Sciatic nerve (tissue), 2 donors: ENCODE data around the gene DNASE1L1. TPM values are rescaled to one million over a fixed set of nuclear protein-coding genes. Genes with fewer than 3 reads are reported as not detected.

Experiments used
- ATAC-seq: fragments of 200-7000 bp; cut with Tn5 transposase; one replicate; pipeline ENCODE4 v1.9.1; 2020; ENCODE audit warnings: mild to moderate bottlenecking, moderate library complexity
- DNase-seq: peaks from one replicate; pipeline ENCODE4 v3.0.0-alpha.2; 2020; ENCODE audit warnings: low spot score
- intact Hi-C: fragments of 100-400 bp; cut with DNase I; formaldehyde crosslinking; loops from one replicate; pipeline ENCODE4 v1.14.2; 2022
- total RNA-seq: library from RNA; stranded (reverse); fragmentation: NEBNext Ultra II Directional; extraction: Animal tissue kit (Norgen Biotek cat#: 25700); gene quantifications from one replicate; pipeline ENCODE4 v1.2.1, GENCODE V29; 2021
- donor health status: DM: no; HTN: no; CAD: no.
- donor health status: DM: no; HTN: no; CAD: no.

The DNASE1L1 gene, protein sequence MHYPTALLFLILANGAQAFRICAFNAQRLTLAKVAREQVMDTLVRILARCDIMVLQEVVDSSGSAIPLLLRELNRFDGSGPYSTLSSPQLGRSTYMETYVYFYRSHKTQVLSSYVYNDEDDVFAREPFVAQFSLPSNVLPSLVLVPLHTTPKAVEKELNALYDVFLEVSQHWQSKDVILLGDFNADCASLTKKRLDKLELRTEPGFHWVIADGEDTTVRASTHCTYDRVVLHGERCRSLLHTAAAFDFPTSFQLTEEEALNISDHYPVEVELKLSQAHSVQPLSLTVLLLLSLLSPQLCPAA
- total RNA-seq, result 18.4 TPM

DNA sequence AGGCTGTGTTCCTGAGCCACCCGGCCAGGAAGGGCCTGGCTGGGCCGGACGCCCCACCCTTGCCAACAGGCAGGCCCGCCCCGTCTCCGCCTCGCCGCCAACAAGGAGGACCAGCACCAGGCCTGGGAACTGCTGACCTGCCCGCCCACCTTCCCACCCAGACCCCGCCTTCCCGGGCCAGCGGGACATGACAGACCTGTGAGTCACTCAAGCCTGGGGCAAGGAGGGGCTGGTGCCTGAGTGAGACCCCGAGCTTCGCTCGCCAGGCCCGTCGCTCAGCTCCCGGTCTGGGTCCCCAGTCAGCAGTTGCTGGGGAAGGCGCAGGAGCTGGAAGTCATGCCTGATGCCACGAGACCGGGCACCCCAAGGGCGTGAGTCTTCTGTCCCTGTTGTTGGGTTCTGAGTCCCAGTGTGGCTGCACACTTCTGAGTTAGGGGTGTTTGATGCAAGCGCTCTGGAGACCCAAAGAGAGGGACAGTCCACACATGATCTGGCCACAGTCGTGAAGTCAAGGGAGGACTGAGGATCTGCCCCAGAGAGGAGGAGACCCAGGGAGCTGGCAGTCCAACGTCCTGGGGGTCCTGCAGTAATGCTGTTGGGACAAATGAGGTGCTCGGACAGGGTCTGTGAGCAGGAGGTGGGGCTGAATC, at the start of gene DNASE1L1:
TSS of gene DNASE1L1 (minus strand) at position 33 of the 650 bp plus-strand sequence. CDS start 3,686 bp downstream, outside the sequence.
- ATAC-seq (peak; percentile 62), DNase-seq (peak; percentile 85)
- intact Hi-C loops, result no loop called here

DNA sequence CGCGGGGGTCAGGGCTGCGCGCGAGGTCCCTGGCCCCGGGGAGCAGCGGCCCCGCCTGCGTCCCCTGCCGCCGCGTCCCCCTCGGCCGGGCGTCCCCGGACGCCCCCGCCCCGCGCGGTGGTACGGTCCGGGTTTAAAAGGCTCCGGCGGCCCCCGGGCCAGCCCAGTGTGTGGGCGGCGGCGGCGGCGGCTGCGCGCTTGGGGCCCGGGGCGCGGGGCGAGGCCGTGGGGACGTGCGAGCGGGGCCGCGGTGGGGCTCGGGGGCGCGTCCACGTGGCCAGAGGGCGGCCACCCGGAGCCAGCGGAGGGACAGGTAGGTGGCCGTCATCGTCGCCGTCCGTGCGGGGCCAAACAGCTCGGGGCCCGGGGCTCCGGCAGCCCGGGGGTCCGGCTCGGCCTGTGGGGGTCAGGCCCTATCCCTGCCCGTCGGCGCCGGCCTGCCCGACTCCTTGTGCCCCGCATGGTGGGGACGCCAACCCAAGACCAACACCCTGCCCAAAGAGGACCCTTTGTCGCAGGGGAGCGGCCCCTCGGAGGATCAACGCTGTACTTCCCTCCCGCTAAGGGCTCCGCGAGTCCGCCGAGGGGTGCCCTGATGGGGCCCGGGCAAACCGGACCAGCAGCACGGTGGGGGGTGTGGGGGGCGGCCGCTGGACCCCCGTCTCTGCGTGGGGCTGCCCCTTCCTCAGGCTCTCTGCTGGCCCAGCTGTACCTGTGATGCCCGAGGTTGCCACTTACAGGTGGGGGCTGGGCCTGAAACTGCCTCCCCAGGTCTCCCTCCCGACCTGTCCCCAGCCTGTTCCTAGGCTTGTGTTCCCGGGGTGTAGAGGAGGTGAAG, 49.3 kb upstream of the DNASE1L1 start, which contains the start of gene PLXNA3:
TSS of gene PLXNA3 (plus strand) at position 166 of the 838 bp plus-strand sequence. CDS start 1,903 bp downstream, outside the sequence.
- ATAC-seq (peak; percentile 43), DNase-seq (peak; percentile 72)
- intact Hi-C loops, result no loop called here

- ATAC-seq (peak; percentile 20), DNase-seq (no peak)
- intact Hi-C loops, result no loop called here
Observed at GRCh38 chrX:154457491-154458115, 48.5 kb upstream of the DNASE1L1 start.

- DNase-seq (no peak), ATAC-seq (no peak)
- intact Hi-C loops, result no loop called here
Observed at GRCh38 chrX:154452823-154453222, 43.8 kb upstream of the DNASE1L1 start.

- ATAC-seq, result no peak
- DNase-seq, result no peak
- intact Hi-C loops, result no loop called here
Observed at GRCh38 chrX:154450312-154450711, 41.3 kb upstream of the DNASE1L1 start.

GRCh38 chrX:154449618-154450017, 40.6 kb upstream of the DNASE1L1 start:
- intact Hi-C loops, result no loop called here
- DNase-seq (no peak), ATAC-seq (no peak)

- DNase-seq (no peak), ATAC-seq (no peak)
- intact Hi-C loops, result no loop called here
Observed at GRCh38 chrX:154448484-154448883, 39.4 kb upstream of the DNASE1L1 start.

DNA sequence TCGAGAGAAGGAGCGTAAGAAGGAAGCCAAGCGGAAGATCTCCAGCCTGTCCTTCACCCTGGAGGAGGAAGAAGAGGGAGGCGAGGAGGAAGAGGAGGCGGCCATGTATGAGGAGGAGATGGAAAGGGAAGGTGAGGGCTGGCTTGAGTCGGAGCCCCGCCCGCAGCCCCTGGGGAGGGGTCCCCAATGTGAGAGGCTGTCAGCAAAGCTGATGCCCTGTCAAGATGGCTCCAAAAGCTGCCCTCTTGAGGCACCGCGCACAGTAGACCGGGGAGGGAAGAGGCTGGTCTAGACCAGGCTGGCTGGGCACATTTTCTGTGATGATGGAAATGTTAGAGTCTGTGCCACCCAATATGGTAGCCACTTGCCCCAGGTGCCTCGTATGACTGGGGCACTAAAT, 37.4 kb upstream of the DNASE1L1 start:
- DNase-seq, result no peak
- intact Hi-C loops, result no loop called here
- no peak for ATAC-seq

DNA sequence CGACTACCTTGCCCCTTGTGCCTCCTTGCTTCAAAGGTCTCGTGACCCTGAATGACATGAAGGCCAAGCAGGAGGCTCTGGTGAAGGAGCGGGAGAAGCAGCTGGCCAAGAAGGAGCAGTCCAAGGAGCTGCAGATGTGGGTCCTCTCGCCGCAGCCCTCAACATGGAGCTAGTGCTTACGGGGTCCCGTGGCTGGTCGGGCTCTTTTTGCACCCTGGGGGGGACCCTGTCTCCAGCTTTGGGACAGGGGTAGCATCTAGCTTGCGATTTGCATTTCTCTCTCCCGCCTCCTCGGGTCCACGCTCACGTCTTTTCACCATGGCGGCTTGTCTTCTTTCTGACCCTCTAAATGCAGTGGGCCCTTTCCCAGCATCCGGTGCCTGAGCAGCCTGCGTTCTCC, 36.7 kb upstream of the DNASE1L1 start:
- ATAC-seq (no peak), DNase-seq (no peak)
- intact Hi-C loops, result no loop called here

- no peak for DNase-seq
- intact Hi-C loops, result no loop called here
- no peak for ATAC-seq
Observed at GRCh38 chrX:154444755-154445246, 35.7 kb upstream of the DNASE1L1 start.

GRCh38 chrX:154443992-154444754, 35.1 kb upstream of the DNASE1L1 start, which contains the start of gene FAM50A:
Gene FAM50A (plus strand): TSS chrX:154444141. CDS start chrX:154444236, 95 bp downstream.
- intact Hi-C loops, result no loop called here
- ATAC-seq (peak; percentile 86), DNase-seq (peak; percentile 88)

- intact Hi-C loops, result no loop called here
- DNase-seq, result no peak
- peak; percentile 9 for ATAC-seq
Observed at GRCh38 chrX:154443479-154443910, 34.4 kb upstream of the DNASE1L1 start.

- intact Hi-C loops, result no loop called here
- ATAC-seq (no peak), DNase-seq (no peak)
Observed at GRCh38 chrX:154441984-154442707, 33.1 kb upstream of the DNASE1L1 start.

DNA sequence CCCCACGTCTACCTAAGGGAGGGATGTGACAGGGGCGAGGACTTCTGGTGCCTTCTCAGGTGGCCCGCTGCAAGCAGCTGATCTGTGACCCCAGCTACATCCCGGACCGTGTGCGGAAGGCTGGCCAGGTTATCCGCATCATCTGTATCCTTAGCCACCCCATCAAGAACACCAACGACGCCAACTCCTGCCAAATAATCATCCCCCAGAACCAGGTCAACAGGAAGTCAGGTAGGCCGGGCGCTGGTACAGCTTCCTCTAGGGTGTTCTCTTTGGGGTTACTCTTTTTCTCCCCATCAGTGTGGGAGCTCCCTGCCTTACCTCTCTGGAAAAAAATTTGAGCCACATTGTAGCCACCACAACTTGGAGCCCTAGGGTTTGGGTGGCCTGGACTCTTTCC, 32.5 kb upstream of the DNASE1L1 start:
- ATAC-seq (no peak), DNase-seq (no peak)
- intact Hi-C loops, result no loop called here

DNA sequence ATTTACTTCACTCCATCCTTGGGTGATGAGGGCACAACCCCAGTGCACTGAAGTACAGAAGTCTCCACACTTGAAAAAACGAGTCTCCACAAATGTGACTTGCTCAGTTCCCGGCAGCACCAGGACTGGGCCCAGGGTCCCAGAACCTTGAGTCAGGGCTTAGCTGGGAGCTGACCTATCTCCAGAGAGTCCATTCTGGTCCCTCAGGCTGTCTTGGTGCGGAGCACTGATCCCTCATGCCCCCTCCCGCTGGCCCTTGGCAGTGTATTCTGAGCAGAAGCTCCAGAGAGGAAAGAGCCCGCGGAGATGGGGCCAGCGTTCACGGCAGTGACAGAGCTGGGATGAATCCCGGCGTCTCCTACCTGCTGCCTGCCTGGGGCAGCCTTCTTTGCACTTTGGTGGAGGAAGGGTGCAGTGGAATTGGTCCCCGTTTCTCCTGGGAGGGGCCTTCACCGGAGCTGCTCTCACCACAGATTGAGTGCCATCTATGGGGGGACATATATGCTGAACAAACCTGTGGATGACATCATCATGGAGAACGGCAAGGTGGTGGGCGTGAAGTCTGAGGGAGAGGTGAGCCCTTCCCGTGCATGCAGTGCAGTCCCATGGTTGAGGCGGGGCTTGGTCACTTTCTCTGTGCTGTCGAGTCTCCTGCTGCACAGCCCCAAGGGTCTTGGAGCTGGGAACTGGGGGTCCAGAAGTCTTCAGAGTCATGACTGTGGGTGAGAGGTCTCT, 31.7 kb upstream of the DNASE1L1 start:
- intact Hi-C loops, result no loop called here
- ATAC-seq, result no peak
- DNase-seq, result no peak

- no peak for ATAC-seq
- intact Hi-C loops, result no loop called here
- no peak for DNase-seq
Observed at GRCh38 chrX:154439841-154440240, 30.8 kb upstream of the DNASE1L1 start.
